CD4-positive, alpha-beta T cell treated with Interferon alpha-2 for 1 hour (primary cell): ENCODE measurements around the gene RSRC2.
"Not testable (repeated sequence)": the region's sequence is repeated elsewhere in the genome, so short reads cannot be mapped to it uniquely, and the experiment has no call there.

Source experiments
- DNase-seq, 2 donors: peaks; one replicate each; pipeline ENCODE4 v3.0.0-alpha.2; 2020 to 2022

Gene RSRC2

DNA sequence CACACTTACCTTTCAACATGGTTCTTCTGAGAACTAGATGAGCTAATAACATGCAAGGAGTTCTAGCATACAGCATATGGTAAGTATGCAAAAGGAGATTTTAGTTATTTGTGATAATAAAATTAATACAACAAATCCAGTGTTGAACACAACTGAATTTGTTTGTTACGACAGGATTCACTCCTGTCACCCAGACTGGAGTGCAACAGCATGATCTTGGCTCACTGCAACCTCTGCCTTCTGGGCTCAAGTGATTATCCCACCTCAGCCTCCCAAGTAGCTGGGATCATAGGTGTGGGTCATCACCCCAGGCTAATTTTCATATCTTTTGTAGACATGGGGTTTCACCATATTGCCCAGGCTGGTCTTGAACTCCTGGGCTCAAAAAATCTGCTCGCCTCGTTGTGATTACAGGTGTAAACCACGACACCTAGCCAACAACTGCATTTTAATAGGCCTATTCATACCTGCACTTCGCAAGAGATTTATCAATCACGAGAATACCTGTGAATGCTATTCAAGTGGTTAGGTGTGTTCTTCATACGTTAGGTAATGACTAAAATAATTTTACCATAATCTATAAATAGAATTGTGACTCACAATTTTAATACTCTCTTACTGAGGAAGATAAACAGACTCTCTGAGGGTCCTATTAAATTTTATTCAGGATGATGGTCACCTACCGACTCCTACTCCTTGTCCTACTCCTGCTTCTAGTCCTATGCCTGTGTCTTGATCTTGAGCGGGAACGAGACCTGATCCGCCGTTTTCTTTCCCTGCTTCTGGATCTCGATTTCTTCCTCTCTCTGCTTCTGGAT, 10.0 kb downstream of the RSRC2 start:
- no peak for DNase-seq

DNA sequence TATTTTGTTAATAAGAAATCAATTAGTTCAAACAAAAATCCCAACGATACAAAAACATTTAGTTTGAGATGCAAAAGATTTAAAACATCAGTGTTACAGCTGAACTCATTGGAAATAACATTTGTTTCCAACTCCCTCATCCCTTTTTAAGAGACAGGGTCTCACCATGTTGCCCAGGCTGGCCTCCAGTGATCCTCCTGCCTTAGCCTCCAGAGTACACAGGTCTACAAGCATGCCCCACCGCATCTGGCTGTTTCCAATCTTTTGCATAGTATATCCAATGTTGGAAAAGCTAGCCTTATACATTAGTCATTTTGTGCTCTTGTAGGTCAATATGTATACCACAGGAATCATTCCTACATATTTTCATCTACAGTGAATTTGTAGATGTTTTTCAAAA, 11.5 kb downstream of the RSRC2 start:
- no peak for DNase-seq

DNA sequence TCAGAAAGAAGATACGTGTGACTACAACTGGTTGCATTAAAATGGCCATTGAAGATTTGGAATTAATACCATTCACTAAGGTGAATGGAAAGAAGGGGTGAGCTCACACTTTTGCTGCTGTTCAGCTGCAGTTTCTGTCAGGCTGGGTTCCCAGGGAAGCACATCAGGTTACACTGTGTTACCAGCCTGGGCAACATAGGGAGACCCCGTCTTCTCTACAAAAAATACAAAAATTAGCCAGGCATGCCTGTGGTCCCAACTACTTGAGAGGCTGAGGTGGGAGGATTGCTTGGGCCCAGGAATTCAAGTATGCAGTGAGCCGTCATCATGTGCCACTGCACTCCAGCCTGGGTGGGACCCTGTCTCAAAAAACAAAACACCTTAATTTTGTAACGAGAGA, 13.1 kb downstream of the RSRC2 start:
- no peak for DNase-seq

DNA sequence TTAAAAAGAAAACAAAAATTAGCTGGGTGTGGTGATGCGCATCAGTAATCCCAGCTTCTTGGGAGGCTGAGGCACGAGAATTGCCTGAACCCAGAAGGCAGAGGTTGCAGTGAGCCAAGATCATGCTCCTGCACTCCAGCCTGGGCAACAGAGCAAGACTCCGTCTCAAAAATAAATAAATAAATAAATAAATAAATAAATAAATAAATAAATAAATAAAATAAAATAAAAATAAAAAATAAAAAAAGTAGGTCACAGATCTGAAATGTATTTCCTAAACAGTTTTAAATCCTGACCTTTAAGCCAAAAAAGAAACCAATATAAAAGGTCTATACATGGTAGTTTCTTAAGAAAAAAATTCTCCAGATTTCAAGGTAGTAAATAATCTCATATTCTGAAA, 13.7 kb downstream of the RSRC2 start:
- DNase-seq, result not testable (repeated sequence)

DNA sequence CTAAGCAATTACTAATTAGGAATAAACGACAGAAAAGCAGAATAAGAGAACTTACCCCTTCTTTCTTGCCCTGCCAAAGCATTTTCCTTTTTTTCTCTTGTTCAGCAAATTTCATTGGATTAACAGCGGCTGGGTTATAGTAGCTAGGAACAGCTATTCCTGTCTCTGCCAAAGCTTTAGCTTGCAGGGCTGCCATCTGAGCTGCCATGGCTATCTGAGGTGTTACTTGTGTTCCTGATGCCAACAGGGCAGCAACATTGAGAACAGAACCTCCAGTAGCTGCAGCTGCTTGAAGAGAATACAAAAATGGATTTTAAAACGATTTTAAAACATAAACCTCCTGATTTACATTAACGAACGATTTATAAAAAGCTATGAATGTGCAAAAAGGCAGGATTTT, 18.6 kb downstream of the RSRC2 start:
- no peak for DNase-seq

DNA sequence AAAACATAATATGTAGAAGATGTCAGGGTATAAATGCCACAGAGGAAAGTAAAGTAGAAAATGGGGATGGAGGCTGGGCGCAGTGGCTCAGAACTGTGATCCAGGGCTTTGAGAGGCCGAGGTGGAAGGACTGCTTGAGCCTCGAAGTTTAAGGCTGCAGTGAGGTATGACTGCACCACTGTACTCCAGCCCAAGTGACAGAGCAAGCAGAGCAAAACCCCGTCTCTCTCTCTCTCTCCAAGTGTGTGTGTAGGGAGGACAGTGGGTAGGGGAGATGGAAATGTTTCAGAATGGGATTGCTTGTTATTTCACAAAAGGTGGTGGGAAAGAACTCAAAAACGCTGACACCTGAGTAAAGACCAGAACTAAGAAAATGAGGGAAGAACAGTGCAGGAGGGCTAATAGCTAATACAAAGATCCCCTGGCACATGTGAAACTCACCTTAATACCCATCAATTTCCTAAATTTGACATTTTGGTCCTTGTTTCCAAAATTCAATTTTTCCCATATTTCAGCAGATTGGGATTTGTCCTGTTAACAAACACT, 20.3 kb downstream of the RSRC2 start:
- DNase-seq, result no peak

DNA sequence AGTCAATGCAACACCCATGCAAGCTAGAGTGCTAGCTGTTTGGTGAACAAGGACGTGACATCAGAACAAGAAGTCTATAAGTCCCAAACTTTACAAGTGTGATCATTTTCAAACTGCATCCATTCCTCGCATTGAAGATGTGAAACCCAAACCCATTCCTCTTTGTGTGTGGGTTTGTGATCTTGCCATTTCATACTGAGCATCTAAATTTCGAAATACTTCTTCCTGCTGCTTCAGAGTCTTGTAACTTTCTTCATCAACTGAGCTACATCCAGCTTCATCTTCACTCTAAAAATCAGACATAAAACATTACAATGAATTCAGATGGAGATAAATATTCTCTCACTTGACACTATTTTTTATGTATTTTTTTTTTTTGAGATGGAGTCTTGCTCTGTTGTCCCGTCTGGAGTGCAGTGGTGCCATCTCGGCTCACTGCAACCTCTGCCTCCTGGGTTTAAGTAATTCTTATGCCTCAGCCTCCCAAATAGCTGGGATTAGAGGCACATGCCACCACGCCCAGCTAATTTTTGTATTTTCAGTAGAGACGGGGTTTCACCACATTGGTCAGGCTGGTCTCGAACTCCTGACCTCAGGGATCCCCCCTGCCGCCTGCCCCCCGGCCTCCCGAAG, 21.2 kb downstream of the RSRC2 start:
- DNase-seq, result no peak

DNA sequence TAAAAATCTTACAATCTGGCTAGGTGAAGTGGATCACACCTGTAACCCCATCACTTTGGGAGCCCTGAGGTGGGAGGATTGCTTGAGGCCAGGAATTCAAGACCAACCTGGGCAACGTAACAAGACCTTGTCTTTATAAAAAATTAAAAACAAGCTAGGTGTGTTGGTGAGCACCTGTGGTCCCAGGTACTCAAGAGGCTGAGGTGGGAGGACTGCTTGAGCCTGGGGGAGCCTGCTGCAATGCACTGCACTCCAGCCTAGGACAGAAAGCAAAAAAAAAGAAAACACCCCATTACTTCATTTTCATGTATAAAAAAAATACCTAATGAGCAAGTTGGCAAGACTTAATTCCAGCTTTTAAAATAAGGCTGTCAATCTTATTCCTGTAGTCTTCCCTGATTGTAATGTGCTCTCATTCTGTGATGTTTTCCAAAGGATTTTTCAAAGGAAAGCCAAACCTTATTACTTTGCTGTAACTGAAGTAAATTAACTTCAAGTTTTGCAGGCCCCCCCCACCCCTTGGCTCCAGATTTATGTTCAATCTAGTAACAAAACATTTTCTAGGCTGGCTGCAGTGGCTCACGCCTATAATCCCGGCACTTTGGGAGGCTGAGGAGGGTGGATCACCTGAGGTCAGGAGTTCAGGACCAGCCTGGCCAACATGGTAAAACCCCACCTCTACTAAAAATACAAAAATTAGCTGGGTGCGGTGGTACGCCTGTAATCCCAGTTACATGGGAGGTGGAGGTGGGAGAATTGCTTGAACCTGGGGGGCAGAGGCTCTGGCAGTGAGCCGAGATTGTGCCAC, 22.7 kb downstream of the RSRC2 start:
- DNase-seq, result no peak

DNA sequence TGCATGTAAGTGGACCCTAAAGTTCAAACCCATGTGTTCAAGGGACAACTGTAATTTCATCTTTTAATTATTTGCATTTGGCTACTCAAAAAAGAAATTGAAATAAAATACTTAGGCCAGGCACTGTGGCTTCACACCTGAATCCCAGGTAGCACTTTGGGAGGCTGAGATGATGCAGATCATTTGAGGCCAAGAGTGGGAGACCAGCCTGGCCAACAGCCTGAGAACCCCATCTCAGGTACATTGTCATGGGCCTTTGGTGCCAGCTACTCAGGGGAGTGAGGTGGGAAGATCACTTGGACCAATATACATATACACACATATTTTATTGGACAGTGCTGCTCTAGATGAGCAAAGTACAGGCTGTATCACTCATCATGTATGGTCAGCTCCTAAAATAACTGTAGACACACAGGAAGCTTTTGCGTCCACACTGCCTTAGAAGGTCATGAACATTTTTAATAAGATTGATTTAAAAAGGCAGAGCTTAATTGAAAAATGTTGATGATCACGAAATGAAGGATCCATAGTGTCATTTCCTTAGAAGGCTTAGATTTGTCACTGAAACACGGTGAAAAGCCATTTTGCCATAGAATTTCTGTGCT, 23.5 kb downstream of the RSRC2 start:
- DNase-seq, result no peak

DNA sequence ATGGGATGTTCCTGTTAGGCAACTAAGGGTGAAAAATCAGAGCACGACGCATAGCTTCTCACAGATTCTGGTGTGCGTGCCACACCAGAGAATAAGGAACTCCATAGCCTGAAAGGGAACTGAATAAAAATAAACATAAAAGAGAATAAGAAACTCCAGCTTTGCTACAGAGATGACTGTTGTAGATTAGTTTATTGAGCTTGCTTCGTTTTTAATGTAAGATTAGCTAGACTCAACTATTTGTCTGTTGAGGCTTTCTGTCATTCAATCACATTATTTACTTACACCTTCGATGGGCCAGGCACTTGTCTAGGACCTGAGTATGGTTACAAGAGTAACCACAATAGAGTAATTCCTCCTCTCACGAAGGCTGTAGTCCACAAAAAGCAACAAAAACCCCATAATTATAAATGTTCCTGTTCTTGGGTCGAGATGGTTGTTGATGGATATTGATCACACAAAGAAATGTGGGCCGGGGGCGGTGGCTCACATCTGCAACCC, 25.2 kb downstream of the RSRC2 start:
- DNase-seq, result no peak

DNA sequence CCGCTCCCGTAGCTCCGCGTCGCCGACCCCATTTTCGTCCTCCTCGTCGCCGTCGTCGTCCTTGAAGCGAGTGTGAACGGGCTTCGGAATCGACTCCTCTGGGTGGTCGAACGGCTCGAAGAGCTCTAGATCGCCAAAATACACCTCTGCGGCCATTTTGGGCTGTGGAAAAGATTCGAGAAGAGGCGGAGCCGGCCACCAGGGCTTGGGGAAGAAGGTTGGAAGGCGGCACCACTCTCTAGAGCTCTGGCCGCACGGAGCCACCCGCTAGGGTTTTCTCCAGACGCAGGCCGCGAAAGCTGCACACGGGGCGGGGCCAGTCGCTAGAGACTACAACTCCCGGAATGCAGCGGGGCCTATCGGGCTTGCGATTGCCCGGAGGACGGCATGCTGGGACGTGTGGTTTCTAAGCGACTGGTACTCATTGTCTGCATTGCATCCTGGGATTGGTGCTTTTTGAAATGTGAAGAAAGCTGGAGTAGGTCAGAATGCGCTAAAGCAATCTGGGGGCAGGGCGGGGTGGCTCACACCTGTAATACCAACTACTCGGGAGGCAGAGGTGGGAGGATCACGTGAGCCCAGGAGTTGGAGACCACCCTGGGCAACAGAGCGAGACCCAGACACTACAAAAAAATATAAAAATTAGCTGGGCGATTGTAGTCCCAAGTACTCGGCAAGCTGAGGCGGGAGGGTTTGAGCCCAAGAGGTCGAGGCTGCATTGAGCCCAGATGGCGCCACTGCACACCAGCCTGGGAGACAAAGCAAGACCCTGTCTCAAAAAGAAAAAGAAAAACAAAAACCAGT, 25.8 kb downstream of the RSRC2 start, which contains the start of gene ZCCHC8:
Gene ZCCHC8 (minus strand): TSS at position 248 of the 804 bp plus-strand sequence. CDS start 92 bp downstream, at position 156.
- peak; percentile 96 to 97 for DNase-seq

DNA sequence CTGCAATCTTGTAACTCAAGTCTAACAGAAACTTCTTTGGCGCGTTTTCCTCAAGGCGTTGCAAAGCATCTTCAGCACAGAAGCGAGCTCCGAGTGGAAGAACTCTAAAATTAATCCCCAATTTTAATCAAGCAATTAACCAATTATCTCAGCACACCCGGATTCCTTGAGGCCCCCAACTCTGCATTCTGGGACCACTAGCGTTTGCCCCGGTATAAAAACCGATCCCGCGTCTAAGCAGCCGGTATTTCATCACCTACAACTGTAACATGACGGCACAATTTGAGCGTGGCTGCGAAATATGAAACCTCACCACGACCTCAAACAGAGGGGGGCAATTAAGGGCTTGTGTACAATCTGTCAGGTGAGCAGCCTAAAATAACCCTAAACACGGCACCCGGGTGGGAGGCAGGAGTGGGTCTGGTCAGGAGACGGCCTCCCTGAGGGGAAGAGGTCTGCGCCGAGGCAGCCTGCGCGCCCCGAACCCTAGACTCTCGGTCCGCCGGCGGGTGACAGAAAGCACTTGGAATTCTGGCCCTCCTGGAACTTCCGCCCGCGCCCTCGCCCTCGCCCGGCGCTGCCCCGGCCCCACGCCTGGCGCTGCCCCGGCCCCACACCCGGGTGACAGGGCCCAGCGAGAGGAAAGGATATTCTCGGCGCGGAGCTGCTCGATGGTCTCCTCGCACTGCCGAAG, 26.6 kb downstream of the RSRC2 start:
- DNase-seq, result peak; percentile 23 to 58

DNA sequence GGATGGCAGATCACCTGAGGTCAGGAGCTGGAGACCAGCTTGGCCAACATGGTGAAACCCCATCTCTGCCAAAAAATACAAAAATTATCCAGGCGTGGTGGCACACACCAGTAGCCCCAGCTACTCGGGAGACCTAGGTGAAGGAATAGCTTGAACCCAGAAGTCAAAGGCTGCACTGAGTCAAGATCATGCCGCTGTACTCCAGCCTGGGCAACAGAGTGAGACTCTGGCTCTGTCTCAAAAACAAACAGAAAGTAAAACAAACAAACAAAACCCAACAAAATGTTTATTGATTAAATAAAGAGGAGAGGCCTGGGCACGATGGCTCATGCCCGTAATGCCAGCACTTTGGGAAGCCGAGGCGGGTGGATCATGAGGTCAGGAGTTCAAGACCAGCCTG, 31.5 kb downstream of the RSRC2 start:
- no peak for DNase-seq

DNA sequence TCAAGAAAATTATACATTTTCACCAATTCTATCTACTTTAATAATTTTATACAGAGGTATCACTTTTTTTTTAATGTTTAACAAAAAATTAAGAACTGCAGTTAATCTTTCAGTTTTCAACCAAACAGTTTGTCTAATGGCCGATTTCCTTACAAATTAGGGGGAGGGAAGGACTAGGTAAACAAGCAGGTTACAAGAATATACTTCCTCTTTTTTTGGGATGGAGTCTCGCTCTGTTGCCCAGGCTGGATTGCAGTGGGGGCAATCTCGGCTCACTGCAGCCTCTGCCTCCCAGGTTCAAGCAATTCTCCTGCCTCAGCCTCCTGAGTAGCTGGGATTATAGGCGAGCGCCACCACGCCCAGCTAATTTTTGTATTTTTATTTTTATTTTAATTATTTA, 33.5 kb downstream of the RSRC2 start:
- DNase-seq, result not testable (repeated sequence)

DNA sequence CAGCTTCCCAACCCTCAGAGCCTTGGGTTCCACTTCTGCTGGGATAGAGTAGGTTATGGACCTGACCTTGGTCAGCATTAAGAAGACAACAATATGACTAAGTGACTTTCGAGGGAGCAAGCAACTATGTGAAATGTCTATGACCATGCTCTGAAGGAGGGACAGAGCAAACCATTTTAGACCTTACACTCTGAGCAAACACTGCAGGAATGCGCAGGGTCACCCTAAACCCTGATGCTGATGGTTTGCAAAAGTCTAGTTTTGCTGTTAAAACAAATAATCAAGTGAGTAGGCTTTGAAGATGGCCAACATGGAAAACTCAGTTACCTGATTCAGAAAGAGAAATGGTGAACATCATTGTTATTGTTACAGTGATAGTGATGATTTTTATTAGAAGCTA, 34.7 kb downstream of the RSRC2 start:
- no peak for DNase-seq

DNA sequence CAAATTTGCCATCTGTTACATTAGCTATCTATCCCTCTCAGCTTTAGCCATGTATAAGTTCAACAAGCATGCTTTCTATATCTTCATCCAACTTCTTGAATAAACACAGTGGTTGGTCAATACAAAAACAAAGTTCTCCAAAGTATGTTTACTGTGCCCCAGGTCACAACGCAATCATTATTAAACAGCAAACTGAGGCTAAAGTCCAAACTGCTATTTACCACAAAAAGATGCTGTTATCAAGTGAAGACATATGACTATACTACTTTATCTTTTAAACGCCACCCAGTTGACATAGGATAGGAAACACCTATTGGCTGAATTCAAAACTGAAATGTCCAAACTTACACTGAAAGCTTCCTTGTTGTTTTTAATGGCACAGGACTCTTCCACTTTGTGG, 37.7 kb downstream of the RSRC2 start:
- no peak for DNase-seq

DNA sequence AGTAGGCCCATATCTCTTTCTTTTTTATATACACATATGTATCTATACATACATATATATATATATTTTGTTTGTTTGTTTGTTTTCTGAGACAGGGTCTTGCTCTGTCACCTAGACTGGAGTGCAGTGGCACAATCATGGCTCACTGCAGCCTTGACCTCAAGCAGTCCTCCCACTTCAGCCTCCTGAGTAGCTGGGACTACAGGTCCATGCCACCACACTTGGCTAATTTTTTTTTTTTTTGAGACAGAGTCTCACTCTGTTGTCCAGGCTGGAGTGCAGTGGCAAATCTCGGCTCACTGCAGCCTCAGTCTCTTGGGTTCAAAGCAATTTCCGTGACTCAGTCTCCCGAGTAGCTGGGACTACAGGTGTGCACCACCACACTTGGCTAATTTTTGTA, 38.9 kb downstream of the RSRC2 start:
- DNase-seq, result not testable (repeated sequence)

DNA sequence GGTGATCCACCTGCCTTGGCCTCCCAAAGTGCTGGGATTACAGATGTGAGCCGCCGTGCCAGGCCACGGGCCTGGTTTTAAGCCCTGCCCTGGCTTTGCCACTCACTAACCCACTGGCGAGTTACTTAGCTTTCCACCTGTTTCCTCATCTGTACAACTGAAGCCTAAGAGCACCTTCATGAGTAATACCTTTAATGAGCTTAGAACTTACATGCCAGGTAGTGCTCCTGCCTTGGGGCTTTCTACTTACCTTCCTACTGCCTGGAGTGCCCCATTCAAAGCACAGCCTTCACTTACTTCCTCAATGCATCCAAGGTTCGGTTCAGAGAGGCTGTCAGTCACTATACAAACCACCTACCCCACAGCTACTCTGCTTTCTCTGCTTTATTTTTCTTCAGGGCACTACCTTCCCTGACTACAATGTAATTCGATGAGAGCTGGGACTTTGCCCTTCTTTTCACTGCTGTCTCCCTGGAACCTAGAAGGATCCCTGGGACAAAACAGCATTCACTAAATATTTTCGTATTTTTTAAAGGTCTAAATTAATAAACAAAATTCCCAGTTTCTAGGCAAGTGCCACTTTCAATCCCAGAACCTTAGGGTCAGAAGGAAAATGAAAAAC, 39.8 kb downstream of the RSRC2 start:
- no peak for DNase-seq

DNA sequence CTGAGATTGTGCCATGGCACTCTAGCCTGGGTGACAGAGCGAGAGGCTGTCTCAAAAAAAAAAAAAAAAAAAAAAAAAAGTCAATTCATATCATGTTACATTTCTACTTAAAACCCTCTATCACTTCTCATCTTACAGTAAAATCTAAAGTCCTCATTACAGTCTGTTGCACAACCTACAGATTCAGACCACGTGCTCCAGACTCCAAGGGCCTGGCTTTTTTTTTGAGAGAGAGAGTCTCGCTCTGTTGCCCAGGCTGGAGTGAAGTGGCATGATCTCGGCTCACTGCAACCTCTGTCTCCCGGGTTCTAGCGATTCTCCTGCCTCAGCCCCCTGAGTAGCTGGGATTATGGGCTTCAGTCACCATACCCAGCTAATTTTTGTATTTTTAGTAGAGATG, 40.4 kb downstream of the RSRC2 start:
- DNase-seq, result not testable (repeated sequence)

DNA sequence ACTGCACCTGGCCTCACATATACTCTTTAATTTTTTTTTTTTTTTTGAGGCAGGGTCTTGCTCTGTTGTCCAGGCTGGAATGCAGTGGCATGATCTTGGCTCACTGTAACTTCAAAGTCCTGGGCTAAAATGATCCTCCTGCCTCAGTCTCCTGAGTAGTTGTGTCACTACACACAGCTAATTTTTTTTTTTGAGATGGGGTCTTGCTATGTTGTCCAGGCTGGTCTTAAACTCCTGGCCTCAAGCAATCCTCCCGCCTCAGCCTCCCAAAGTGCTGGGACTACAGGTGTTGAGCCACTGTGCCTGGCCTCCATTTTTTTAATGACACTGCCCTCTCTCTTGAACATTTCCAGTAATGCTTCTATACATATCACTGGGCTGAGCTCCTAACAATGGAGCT, 42.4 kb downstream of the RSRC2 start:
- not testable (repeated sequence) for DNase-seq

DNA sequence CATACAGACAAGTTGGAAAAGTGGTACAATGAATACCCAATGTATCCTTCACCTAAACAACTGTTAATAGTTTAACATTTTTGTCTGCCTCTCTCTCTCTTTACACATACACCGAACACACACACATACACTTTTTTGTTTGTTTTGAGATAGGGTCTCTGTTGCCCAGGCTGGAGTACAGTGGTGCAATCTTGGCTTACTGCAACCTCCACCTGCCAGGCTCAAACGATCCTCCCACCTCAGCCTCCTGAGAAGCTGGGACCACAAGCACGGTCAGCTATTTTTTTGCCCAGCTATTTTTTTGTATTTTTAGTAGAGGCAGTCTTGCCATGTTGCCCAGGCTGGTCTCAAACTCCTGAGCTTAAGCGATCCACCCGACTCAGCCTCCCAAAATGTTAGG, 42.8 kb downstream of the RSRC2 start:
- no peak for DNase-seq
